GM21390 (cell line): Measurements from ENCODE around the gene SRPX2.

Experiments
- ATAC-seq: cut with Tn5 transposase; IDR thresholded peaks from one replicate; pipeline ENCODE4 v1.9.1; 2021; ENCODE audit not compliant: unreplicated experiment

SRPX2 gene

GRCh38 chrX:100649550-100650356 lies 5.8 kb downstream of the SRPX2 start:
- ATAC-seq = no peak

GRCh38 chrX:100650841-100651240 lies 6.8 kb downstream of the SRPX2 start:
- no peak for ATAC-seq

GRCh38 chrX:100652266-100652665 lies 8.3 kb downstream of the SRPX2 start:
- no peak for ATAC-seq

GRCh38 chrX:100654261-100654660 lies 10.3 kb downstream of the SRPX2 start:
- ATAC-seq = no peak

GRCh38 chrX:100658941-100659381 lies 15.0 kb downstream of the SRPX2 start:
- ATAC-seq = no peak

- no peak for ATAC-seq
Measured at GRCh38 chrX:100659431-100660137, 15.6 kb downstream of the SRPX2 start.

- no peak for ATAC-seq
Measured at GRCh38 chrX:100662170-100662569, 18.2 kb downstream of the SRPX2 start.

- ATAC-seq = no peak
Measured at GRCh38 chrX:100662796-100663195, 18.8 kb downstream of the SRPX2 start.

GRCh38 chrX:100663642-100664041 lies 19.6 kb downstream of the SRPX2 start:
- ATAC-seq = no peak

- ATAC-seq = no peak
Measured at GRCh38 chrX:100672966-100673365, 29.0 kb downstream of the SRPX2 start.

GRCh38 chrX:100673397-100673953 lies 29.5 kb downstream of the SRPX2 start:
- no peak for ATAC-seq

GRCh38 chrX:100674705-100675104 lies 30.7 kb downstream of the SRPX2 start:
- ATAC-seq = peak; percentile 45

- ATAC-seq = no peak
Measured at GRCh38 chrX:100677611-100678181, 33.7 kb downstream of the SRPX2 start.

GRCh38 chrX:100680756-100681155 lies 36.8 kb downstream of the SRPX2 start:
- ATAC-seq = no peak

GRCh38 chrX:100681599-100681998 lies 37.6 kb downstream of the SRPX2 start:
- no peak for ATAC-seq

GRCh38 chrX:100682939-100683338 lies 38.9 kb downstream of the SRPX2 start:
- no peak for ATAC-seq

- ATAC-seq = peak; percentile 64
Measured at GRCh38 chrX:100685284-100685996, 41.4 kb downstream of the SRPX2 start.

GRCh38 chrX:100685997-100686305 lies 42.0 kb downstream of the SRPX2 start:
- ATAC-seq = no peak

- ATAC-seq = peak; percentile 42
Measured at GRCh38 chrX:100687128-100687527, 43.1 kb downstream of the SRPX2 start.

- ATAC-seq = peak; percentile 77
Measured at GRCh38 chrX:100687546-100687945, 43.5 kb downstream of the SRPX2 start.

- no peak for ATAC-seq
Measured at GRCh38 chrX:100695302-100695701, 51.3 kb downstream of the SRPX2 start.
